H1 (cell line): ENCODE measurements around the gene NOC4L. TPM values are rescaled to one million over a fixed set of nuclear protein-coding genes. Genes with fewer than 3 reads are reported as not detected.
A peak's percentile ranks its signal among the peaks of the same experiment; 100 is the strongest.

Experiments
- CTCF ChIA-PET: fragments of 300-600 bp; sonication (Branson Sonifier 250); formaldehyde crosslinking; loops from one replicate; lab custom pipeline; 2021; ENCODE audit not compliant: partially characterized antibody; lab: Charles Lee
- POLR2A ChIA-PET: fragments of 300-600 bp; sonication (Branson Sonifier 250); formaldehyde crosslinking; loops from one replicate; lab custom pipeline; 2021; ENCODE audit warnings: inconsistent platforms; ENCODE audit not compliant: partially characterized antibody; lab: Charles Lee
- DNase-seq, 2 experiments: peaks; one replicate each; pipeline versions ENCODE4 v3.0.0 to v3.0.0-alpha.2; 2010 to 2022; ENCODE audit warnings: low spot score in 2 of 2, low read depth in 1 of 2, mixed read lengths in 1 of 2
- FAIRE-seq: peaks from 2 replicates; lab custom pipeline; 2011; peaks lifted over from hg19 to GRCh38; lab: Jason Lieb, UNC
- H2AFZ ChIP-seq: 2 replicates; pipeline ENCODE4 v1.8.1; 2012; ENCODE audit warnings: low read length, inconsistent platforms
- H2AK5ac ChIP-seq: 2 replicates; pipeline ENCODE4 v1.6.1; 2013; ENCODE audit warnings: low read depth, low read length
- H2BK120ac ChIP-seq: replicated peaks from 2 replicates; pipeline ENCODE3; 2013; ENCODE audit warnings: low read depth, low read length, inconsistent platforms
- H2BK12ac ChIP-seq: 2 replicates; pipeline ENCODE4 v1.6.1; 2013; ENCODE audit warnings: low read depth, low read length
- H2BK15ac ChIP-seq: 2 replicates; pipeline ENCODE4 v1.6.1; 2013; ENCODE audit warnings: low read length
- H2BK20ac ChIP-seq: 2 replicates; pipeline ENCODE4 v1.6.1; 2013; ENCODE audit warnings: low read length
- H2BK5ac ChIP-seq: 2 replicates; pipeline ENCODE4 v1.6.1; 2013; ENCODE audit warnings: low read depth, low read length
- H3K14ac ChIP-seq: 2 replicates; pipeline ENCODE4 v1.6.1; 2013; ENCODE audit warnings: inconsistent platforms; ENCODE audit not compliant: insufficient read length
- H3K18ac ChIP-seq: 2 replicates; pipeline ENCODE4 v1.6.1; 2013; ENCODE audit warnings: low read length; ENCODE audit errors: extremely low read depth
- H3K23ac ChIP-seq: 2 replicates; pipeline ENCODE4 v1.6.1; 2013; ENCODE audit warnings: inconsistent platforms; ENCODE audit not compliant: insufficient read length
- H3K23me2 ChIP-seq: 2 replicates; pipeline ENCODE4 v1.6.1; 2013; ENCODE audit warnings: low read depth, low read length
- H3K27ac ChIP-seq: 2 replicates; pipeline ENCODE4 v1.6.1; 2011; ENCODE audit warnings: low read depth, low read length, inconsistent platforms
- H3K27me3 ChIP-seq, 4 experiments: replicated peaks in 1 of 4; 1 replicate in 1 of 4; 2 replicates in 3 of 4; pipeline versions ENCODE4 v1.6.1 to v1.8.1; 2011 to 2013; ENCODE audit warnings: low read length in 3 of 4, mild to moderate bottlenecking in 3 of 4, inconsistent platforms in 2 of 4, mixed read lengths in 2 of 4, moderate library complexity in 1 of 4; ENCODE audit not compliant: control insufficient read depth in 3 of 4, insufficient read depth in 3 of 4; ENCODE audit errors: extremely low read depth in 1 of 4
- H3K36me3 ChIP-seq, 4 experiments: 2 replicates each; pipeline versions ENCODE4 v1.6.1 to v1.8.1; 2011 to 2013; ENCODE audit warnings: mild to moderate bottlenecking in 4 of 4, low read length in 3 of 4, moderate library complexity in 2 of 4, control low read depth in 1 of 4, inconsistent platforms in 1 of 4; ENCODE audit not compliant: insufficient read depth in 4 of 4, control insufficient read depth in 2 of 4
- H3K4ac ChIP-seq: replicated peaks from 2 replicates; pipeline ENCODE3; 2013; ENCODE audit warnings: low read length, low read depth, mixed read lengths, inconsistent platforms; ENCODE audit not compliant: insufficient read length
- H3K4me1 ChIP-seq, 4 experiments: replicated peaks in 1 of 4; 1 replicate in 1 of 4; 2 replicates in 3 of 4; pipeline versions ENCODE4 v1.6.1 to v1.8.1; 2011 to 2013; ENCODE audit warnings: low read length in 3 of 4, inconsistent platforms in 2 of 4, mixed read lengths in 1 of 4; ENCODE audit not compliant: insufficient read depth in 4 of 4, control insufficient read depth in 3 of 4
- H3K4me2 ChIP-seq, 2 experiments: 2 replicates each; pipeline versions ENCODE4 v1.6.1 to v1.8.1; 2011 to 2013; ENCODE audit warnings: low read depth in 2 of 2, low read length in 2 of 2, control low read depth in 1 of 2, inconsistent platforms in 1 of 2, mild to moderate bottlenecking in 1 of 2; ENCODE audit not compliant: insufficient read depth in 1 of 2
- H3K4me3 ChIP-seq, 4 experiments: fragments of 200-600, 300-600 bp in 1 of 4; sonication (generic), shearing (Covaris generic), sonication (Bioruptor Twin) in 1 of 4; 2 replicates each; pipeline versions ENCODE4 v1.5.1 to v1.8.1; 2011 to 2016; ENCODE audit warnings: low read length in 4 of 4, low read depth in 3 of 4, control low read depth in 2 of 4, inconsistent platforms in 2 of 4, mild to moderate bottlenecking in 2 of 4, mixed read lengths in 1 of 4, moderate library complexity in 1 of 4; ENCODE audit not compliant: insufficient read depth in 2 of 4; ENCODE audit errors: extremely low read depth in 1 of 4
- H3K56ac ChIP-seq: replicated peaks from 2 replicates; pipeline ENCODE3; 2013; ENCODE audit warnings: low read depth, mild to moderate bottlenecking, mixed read lengths, low read length, inconsistent platforms; ENCODE audit not compliant: insufficient read length
- H3K79me1 ChIP-seq: 2 replicates; pipeline ENCODE4 v1.6.1; 2013; ENCODE audit warnings: low read depth, low read length, control low read depth
- H3K79me2 ChIP-seq, 2 experiments: 2 replicates each; pipeline versions ENCODE4 v1.6.1 to v1.8.1; 2012 to 2013; ENCODE audit warnings: low read length in 2 of 2, mild to moderate bottlenecking in 2 of 2, inconsistent platforms in 1 of 2; ENCODE audit not compliant: insufficient read depth in 2 of 2, control insufficient read depth in 1 of 2
- H3K9ac ChIP-seq, 4 experiments: replicated peaks in 1 of 4; 1 replicate in 1 of 4; 2 replicates in 3 of 4; pipeline versions ENCODE4 v1.6.1 to v1.8.1; 2011 to 2013; ENCODE audit warnings: low read depth in 3 of 4, low read length in 3 of 4, control low read depth in 2 of 4, mild to moderate bottlenecking in 2 of 4, moderate library complexity in 2 of 4, inconsistent platforms in 1 of 4; ENCODE audit errors: extremely low read depth in 1 of 4
- H3K9me3 ChIP-seq, 2 experiments: 2 replicates each; pipeline versions ENCODE4 v1.6.1 to v1.8.1; 2012 to 2013; ENCODE audit warnings: mild to moderate bottlenecking in 2 of 2, moderate library complexity in 2 of 2, control low read depth in 1 of 2, inconsistent platforms in 1 of 2, low read depth in 1 of 2, low read length in 1 of 2, mixed read lengths in 1 of 2; ENCODE audit not compliant: insufficient read depth in 2 of 2
- H4K20me1 ChIP-seq, 2 experiments: replicated peaks in 1 of 2; 2 replicates each; pipeline versions ENCODE3 to v1.8.1; 2011 to 2013; ENCODE audit warnings: inconsistent platforms in 2 of 2, low read length in 2 of 2, mild to moderate bottlenecking in 1 of 2; ENCODE audit not compliant: insufficient read depth in 2 of 2, control insufficient read depth in 1 of 2
- H4K5ac ChIP-seq: 2 replicates; pipeline ENCODE4 v1.6.1; 2013; ENCODE audit warnings: low read length, low read depth, mixed read lengths, inconsistent platforms; ENCODE audit not compliant: insufficient read length
- H4K8ac ChIP-seq: 2 replicates; pipeline ENCODE4 v1.8.0; 2013; ENCODE audit warnings: mild to moderate bottlenecking, moderate library complexity, low read length, inconsistent platforms; ENCODE audit not compliant: insufficient read depth; ENCODE audit errors: extremely low read depth
- H4K91ac ChIP-seq: replicated peaks from 2 replicates; pipeline ENCODE3; 2013; ENCODE audit warnings: low read length, mixed read lengths, inconsistent platforms; ENCODE audit not compliant: insufficient read length
- ASH2L ChIP-seq: fragments of 200-600, 300-600 bp; sonication (generic); IDR thresholded peaks from one replicate; pipeline ENCODE4 v1.7.1; 2017; ENCODE audit warnings: low read length
- BCL11A ChIP-seq, 2 experiments: IDR thresholded peaks; one replicate each; pipeline ENCODE4 v1.6.1; 2011; ENCODE audit warnings: low read depth in 2 of 2, low read length in 2 of 2, mild to moderate bottlenecking in 2 of 2
- CREB1 ChIP-seq: IDR thresholded peaks from 2 replicates; pipeline ENCODE4 v1.6.1; 2012; ENCODE audit warnings: inconsistent platforms
- HDAC2 ChIP-seq, 2 experiments: fragments of 300-600 bp in 1 of 2; sonication (generic) in 1 of 2; IDR thresholded peaks; 2 replicates each; pipeline ENCODE4 v1.6.1; 2011 to 2012; ENCODE audit warnings: low read depth in 2 of 2, low read length in 2 of 2, mild to moderate bottlenecking in 2 of 2, moderate library complexity in 2 of 2, borderline replicate concordance in 1 of 2, inconsistent platforms in 1 of 2
- HDAC6 ChIP-seq: IDR thresholded peaks from one replicate; pipeline ENCODE4 v1.7.1; 2012; ENCODE audit warnings: low read depth, mild to moderate bottlenecking, inconsistent platforms, low read length, moderate library complexity
- JUND ChIP-seq: IDR thresholded peaks from 2 replicates; pipeline ENCODE4 v1.6.1; 2011; ENCODE audit warnings: mild to moderate bottlenecking, improper control_type of control experiment, low read length
- KDM1A ChIP-seq: fragments of 200-600, 300-600 bp; sonication (generic); IDR thresholded peaks from 2 replicates; pipeline ENCODE4 v1.7.1; 2016; ENCODE audit warnings: mild to moderate bottlenecking, low read length, borderline replicate concordance
- RNF2 ChIP-seq: fragments of 200-900, 300-1000 bp; sonication (generic); IDR thresholded peaks from 2 replicates; pipeline ENCODE4 v1.7.1; 2016; ENCODE audit warnings: borderline replicate concordance, low read depth, mild to moderate bottlenecking, antibody characterized with exemption, low read length; ENCODE audit not compliant: poor library complexity, severe bottlenecking; ENCODE audit errors: missing control alignments
- SIN3A ChIP-seq, 2 experiments: IDR thresholded peaks in 1 of 2; conservative IDR thresholded peaks in 1 of 2; 2 replicates each; pipeline ENCODE4 v1.6.1; 2011 to 2012; ENCODE audit warnings: low read length in 2 of 2, improper control_type of control experiment in 1 of 2, low read depth in 1 of 2, mild to moderate bottlenecking in 1 of 2
- SP4 ChIP-seq: IDR thresholded peaks from 2 replicates; pipeline ENCODE4 v1.6.1; 2012; ENCODE audit warnings: low read length, inconsistent platforms
- TAF1 ChIP-seq: IDR thresholded peaks from 2 replicates; pipeline ENCODE4 v1.6.1; 2011; ENCODE audit warnings: mild to moderate bottlenecking, low read depth, low read length
- WGBS, 2 experiments: shearing (Covaris generic) in 1 of 2; methylation state at CpG; one replicate each; pipeline versions ENCODE4 v1.1.6 to v1.1.7; 2013 to 2015; ENCODE audit warnings: low lambda C conversion rate in 2 of 2, mixed read lengths in 2 of 2, inconsistent platforms in 1 of 2, low coverage in 1 of 2, missing lambda C conversion rate in 1 of 2; ENCODE audit not compliant: insufficient replicate concordance in 2 of 2, insufficient coverage in 1 of 2, insufficient read length in 1 of 2; ENCODE audit errors: extremely low coverage in 1 of 2, missing lambda C conversion rate in 1 of 2; 5-methylcytosine and 5-hydroxymethylcytosine counted together
- polyA plus RNA-seq, 7 experiments: library from polyadenylated mRNA; depleted of rRNA in 3 of 7; stranded (reverse) in 5 of 7; unstranded in 2 of 7; fragments of >200 nt in 5 of 7; fragments of 200-250 nt in 2 of 7; gene quantifications; 1 replicate in 5 of 7; 2 replicates in 1 of 7; 4 replicates in 1 of 7; pipeline versions ENCODE4 v1.2.1 to v1.2.3, GENCODE V29; 2011 to 2013; ENCODE audit warnings: missing spikeins in 2 of 7, mixed read lengths in 2 of 7
- total RNA-seq: library from RNA; stranded (reverse); fragmentation: NEBNext Ultra II Directional; extraction: Animal tissue kit (Norgen Biotek cat#: 25700); gene quantifications from 2 replicates; pipeline ENCODE4 v1.2.1, GENCODE V29; 2021
- TF ChIP-seq, protein P1 (sequence below): IDR thresholded peaks from 2 replicates; pipeline ENCODE4 v1.6.1; 2011; ENCODE audit warnings: low read depth, mild to moderate bottlenecking, low read length; ENCODE audit not compliant: insufficient read depth
- TF ChIP-seq, protein P2 (sequence below): IDR thresholded peaks from 2 replicates; pipeline ENCODE4 v1.6.1; 2012; ENCODE audit warnings: inconsistent platforms

The NOC4L gene
- total and polyA plus RNA-seq, 2 of the 8 experiments (the other 6 are each of a cell fraction or from before 2014, with no cell fraction given): 26.8 to 40.3 TPM

DNA sequence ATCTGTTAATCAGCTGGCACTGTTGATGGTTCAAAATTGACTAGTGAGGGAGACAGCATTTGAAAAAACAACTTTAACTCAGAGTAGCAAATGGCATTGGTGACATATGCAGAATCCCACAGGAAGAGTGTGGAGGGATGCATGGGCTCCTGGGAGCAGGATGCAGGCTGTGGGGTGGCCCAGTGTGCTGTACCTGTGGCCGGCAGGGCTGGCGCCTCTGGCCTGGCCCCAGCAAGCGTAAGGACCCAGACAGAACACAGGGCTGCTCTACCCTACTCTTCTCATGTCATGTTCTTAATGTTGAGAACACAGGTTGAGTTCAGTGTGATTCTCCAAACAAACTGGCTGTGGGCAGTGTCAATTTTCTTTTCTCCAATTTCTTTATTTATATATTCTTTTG, 33.6 kb upstream of the NOC4L start:
- 83% methylated on average over 3 of the region's 3 CpGs; no CpG with 5 or more reads in 1 of the 2 experiments for WGBS, 2 experiments
- no peak overlapping the region for H4K91ac ChIP-seq
- TF ChIP-seq JUND (no peak), BCL11A (IDR thresholded peaks at IDR 0.05; ENCODE audit: low read depth in 2 of 2, low read length in 2 of 2) (no peak), HDAC2 (IDR thresholded peaks at IDR 0.05; ENCODE audit: borderline replicate concordance in 1 of 2, low read depth in 2 of 2, low read length in 2 of 2) (no peak), RNF2 (no peak), TAF1 (no peak), SP4 (no peak), ASH2L (no peak), HDAC6 (no peak), CREB1 (no peak), SIN3A (conservative IDR thresholded peaks at IDR 0.05 in 1 of 2, IDR thresholded peaks at IDR 0.05 in 1 of 2; ENCODE audit: low read depth in 1 of 2, low read length in 2 of 2) (no peak), KDM1A (no peak)
- TF ChIP-seq, protein P1, sequence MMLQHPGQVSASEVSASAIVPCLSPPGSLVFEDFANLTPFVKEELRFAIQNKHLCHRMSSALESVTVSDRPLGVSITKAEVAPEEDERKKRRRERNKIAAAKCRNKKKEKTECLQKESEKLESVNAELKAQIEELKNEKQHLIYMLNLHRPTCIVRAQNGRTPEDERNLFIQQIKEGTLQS: no peak
- TF ChIP-seq, protein P2, sequence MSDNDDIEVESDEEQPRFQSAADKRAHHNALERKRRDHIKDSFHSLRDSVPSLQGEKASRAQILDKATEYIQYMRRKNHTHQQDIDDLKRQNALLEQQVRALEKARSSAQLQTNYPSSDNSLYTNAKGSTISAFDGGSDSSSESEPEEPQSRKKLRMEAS: no peak

More for the DNA sequence above, 33.6 kb upstream of the NOC4L start:
- Histone ChIP-seq H3K14ac (no peak overlapping the region), H2AK5ac (no peak overlapping the region), H3K27me3 (no peaks in the 10 kb centered on the region), H2AFZ (no peak overlapping the region), H3K4me1 (peaks cover 0 to 2% (median 0%) of the 10 kb centered on the region in 4 experiments; a peak in 2 of 7 replicates), H4K8ac (no peak overlapping the region), H3K9me3 (no peaks in the 10 kb centered on the region), H3K23me2 (no peaks in the 10 kb centered on the region), H4K20me1 (peaks cover 3 to 4% of the 10 kb centered on the region in 2 experiments), H2BK5ac (no peak overlapping the region), H2BK15ac (no peak overlapping the region), H3K18ac (no peak overlapping the region), H3K9ac (no peak overlapping the region), H2BK20ac (no peak overlapping the region), H3K36me3 (peaks cover 5 to 20% (median 11%) of the 10 kb centered on the region in 4 experiments; a peak in 7 of 8 replicates), H2BK120ac (no peak overlapping the region), H3K79me1 (no peaks in the 10 kb centered on the region), H3K23ac (no peak overlapping the region), H3K56ac (no peak overlapping the region), H3K4me2 (no peak overlapping the region), H3K4ac (no peak overlapping the region), H3K27ac (no peak overlapping the region), H3K4me3 (no peak overlapping the region), H4K5ac (no peak overlapping the region), H2BK12ac (no peak overlapping the region), H3K79me2 (no peaks in the 10 kb centered on the region)
- ChIA-PET POLR2A (interaction anchor here (0.6 kb wide), 1 partner anchor 15 kb away, joined by 4 read pairs; no protein-coding TSS in a partner anchor), CTCF (interaction anchor here (0.6 kb wide), 1 partner anchor 33 kb away, joined by 3 read pairs; no protein-coding TSS in a partner anchor)
- DNase-seq (peak in 1 of 2 experiments; percentile 2), FAIRE-seq (no peak)
